MM.1S (cell line): Measurements from ENCODE around the gene GHRL.

ENCODE experiments used
- DNase-seq: peaks from one replicate; pipeline ENCODE4 v3.0.0-alpha.2; 2015
- H2AFZ ChIP-seq: fragments of 300-600 bp; sonication (generic); 2 replicates; pipeline ENCODE4 v1.6.0; 2016; ENCODE audit warnings: antibody characterized with exemption, low read length
- H3F3A ChIP-seq: fragments of 300-600 bp; sonication (generic); 2 replicates; pipeline ENCODE4 v1.6.1; 2016; ENCODE audit warnings: mild to moderate bottlenecking, antibody characterized with exemption, low read length, moderate library complexity, mixed read lengths; ENCODE audit not compliant: insufficient read depth
- H3K27ac ChIP-seq: fragments of 300-600 bp; sonication (generic); 2 replicates; pipeline ENCODE4 v1.5.1; 2016; ENCODE audit warnings: mild to moderate bottlenecking, low read length
- H3K27me3 ChIP-seq: fragments of 300-600 bp; sonication (generic); replicated peaks from 2 replicates; pipeline ENCODE4 v1.6.0; 2016; ENCODE audit warnings: low read length; ENCODE audit not compliant: insufficient read depth
- H3K36me3 ChIP-seq: fragments of 300-600 bp; sonication (generic); replicated peaks from 2 replicates; pipeline ENCODE4 v1.6.1; 2016; ENCODE audit warnings: mild to moderate bottlenecking, low read length, mixed read lengths; ENCODE audit not compliant: insufficient read depth
- H3K4me1 ChIP-seq: fragments of 300-600 bp; sonication (generic); 2 replicates; pipeline ENCODE4 v1.6.1; 2016; ENCODE audit warnings: low read length, mixed read lengths
- H3K4me2 ChIP-seq: fragments of 300-600 bp; sonication (generic); 2 replicates; pipeline ENCODE4 v1.6.0; 2016; ENCODE audit warnings: low read depth, low read length
- H3K4me3 ChIP-seq: fragments of 300-600 bp; sonication (generic); 2 replicates; pipeline ENCODE4 v1.5.1; 2016; ENCODE audit warnings: low read length, mixed read lengths
- H3K79me2 ChIP-seq: fragments of 300-600 bp; sonication (generic); 2 replicates; pipeline ENCODE4 v1.6.1; 2016; ENCODE audit warnings: mixed run types, low read length, mixed read lengths
- H3K9ac ChIP-seq: fragments of 300-600 bp; sonication (generic); 2 replicates; pipeline ENCODE4 v1.6.1; 2016; ENCODE audit warnings: low read length, mixed read lengths
- H3K9me2 ChIP-seq: fragments of 300-600 bp; sonication (generic); replicated peaks from 2 replicates; pipeline ENCODE4 v1.6.1; 2016; ENCODE audit warnings: mild to moderate bottlenecking, low read length, mixed read lengths; ENCODE audit not compliant: insufficient read depth
- H3K9me3 ChIP-seq: fragments of 300-600 bp; sonication (generic); replicated peaks from 2 replicates; pipeline ENCODE4 v1.6.1; 2016; ENCODE audit warnings: mild to moderate bottlenecking, low read length, mixed read lengths; ENCODE audit not compliant: insufficient read depth
- H4K20me1 ChIP-seq: fragments of 300-600 bp; sonication (generic); 2 replicates; pipeline ENCODE4 v1.6.1; 2016; ENCODE audit warnings: mild to moderate bottlenecking, low read length, moderate library complexity, mixed read lengths; ENCODE audit not compliant: insufficient read depth
- CTCF ChIP-seq: fragments of 300-600 bp; sonication (generic); IDR thresholded peaks from 2 replicates; pipeline ENCODE4 v1.5.1; 2016; ENCODE audit warnings: antibody characterized with exemption, low read length, mixed read lengths
- EZH2 ChIP-seq: fragments of 300-600 bp; sonication (generic); optimal IDR thresholded peaks from 2 replicates; pipeline ENCODE3; 2017; ENCODE audit warnings: low read depth, mild to moderate bottlenecking, antibody characterized with exemption, low read length, mixed read lengths
- EZH2phosphoT487 ChIP-seq: fragments of 300-600 bp; sonication (generic); IDR thresholded peaks from 2 replicates; pipeline ENCODE4 v1.6.1; 2018; ENCODE audit warnings: antibody characterized with exemption, low read length

GHRL gene

GRCh38 chr3:10338164-10338470 lies 45.4 kb upstream of the GHRL start:
- H3K27ac ChIP-seq: no peak overlapping the region
- H3K4me3 ChIP-seq: no peak overlapping the region
- H2AFZ ChIP-seq: no peak overlapping the region
- H3K9me3 ChIP-seq: no peaks in the 10 kb centered on the region
- DNase-seq: no peak
- no peaks in the 10 kb centered on the region for H3K36me3 ChIP-seq
- H3K27me3 ChIP-seq: peaks cover 18% of the 10 kb centered on the region
- H3K4me2 ChIP-seq: no peak overlapping the region
- H3K79me2 ChIP-seq: no peaks in the 10 kb centered on the region
- no peak overlapping the region for H3K9ac ChIP-seq
- TF ChIP-seq EZH2phosphoT487: no peak
- no peak for TF ChIP-seq EZH2
- TF ChIP-seq CTCF: no peak
- H4K20me1 ChIP-seq: no peaks in the 10 kb centered on the region
- H3K4me1 ChIP-seq: no peaks in the 10 kb centered on the region; the same call in 1 of the 2 replicates
- no peaks in the 10 kb centered on the region for H3K9me2 ChIP-seq
- H3F3A ChIP-seq: no peaks in the 10 kb centered on the region

GRCh38 chr3:10337323-10338163 lies 44.8 kb upstream of the GHRL start:
- peak; percentile 19 for DNase-seq
- H3K9me3 ChIP-seq: no peaks in the 10 kb centered on the region
- H3K9ac ChIP-seq: no peak overlapping the region
- no peak overlapping the region for H3K4me3 ChIP-seq
- H2AFZ ChIP-seq: no peak overlapping the region
- H3F3A ChIP-seq: no peaks in the 10 kb centered on the region
- no peaks in the 10 kb centered on the region for H3K36me3 ChIP-seq
- H3K4me2 ChIP-seq: no peak overlapping the region
- peaks cover 20% of the 10 kb centered on the region for H3K27me3 ChIP-seq
- H3K9me2 ChIP-seq: no peaks in the 10 kb centered on the region
- H3K27ac ChIP-seq: no peak overlapping the region
- H3K79me2 ChIP-seq: no peaks in the 10 kb centered on the region
- no peaks in the 10 kb centered on the region; the same call in 1 of the 2 replicates for H3K4me1 ChIP-seq
- TF ChIP-seq EZH2phosphoT487 (no peak), CTCF (no peak), EZH2 (no peak)
- H4K20me1 ChIP-seq: no peaks in the 10 kb centered on the region

- no peaks in the 10 kb centered on the region for H3K36me3 ChIP-seq
- no peak overlapping the region for H3K9ac ChIP-seq
- TF ChIP-seq EZH2phosphoT487: no peak
- TF ChIP-seq CTCF: no peak
- TF ChIP-seq EZH2: no peak
- H2AFZ ChIP-seq: no peak overlapping the region
- H3K79me2 ChIP-seq: no peaks in the 10 kb centered on the region
- H3K4me3 ChIP-seq: no peak overlapping the region
- peaks cover 21% of the 10 kb centered on the region for H3K27me3 ChIP-seq
- H3K9me2 ChIP-seq: no peaks in the 10 kb centered on the region
- no peaks in the 10 kb centered on the region for H3F3A ChIP-seq
- H4K20me1 ChIP-seq: no peaks in the 10 kb centered on the region
- no peak overlapping the region for H3K27ac ChIP-seq
- no peak for DNase-seq
- no peaks in the 10 kb centered on the region; the same call in 1 of the 2 replicates for H3K4me1 ChIP-seq
- H3K9me3 ChIP-seq: no peaks in the 10 kb centered on the region
- no peak overlapping the region for H3K4me2 ChIP-seq
These were observed 44.0 kb upstream of the GHRL start for GRCh38 chr3:10336761-10337160.
